Measurements from ENCODE around the gene NEDD8. TPM values are rescaled to one million over a fixed set of nuclear protein-coding genes. Genes with fewer than 3 reads are reported as not detected.
A peak's percentile ranks its signal among the peaks of the same experiment; 100 is the strongest.

The NEDD8 gene
- total and polyA plus RNA-seq, 8 donors = 162 to 219 (median 200) TPM

GRCh38 chr14:24235804-24236688 is 3.9 kb upstream of the NEDD8 start:
- Histone ChIP-seq H3K27me3 (no peaks in the 10 kb centered on the region), H3K9me3 (no peaks in the 10 kb centered on the region), H3K4me1 (peaks cover 36 to 67% of the 10 kb centered on the region in 2 donors), H3K4me3 (no peak overlapping the region), H3K27ac (peak overlapping the region in 1 of 2 donors; percentile 39), H3K36me3 (peaks cover 0 to 59% of the 10 kb centered on the region in 2 donors)
- ATAC-seq (no peak), DNase-seq (no peak)
- intact Hi-C loops (cut with DNase I) = no loop called here
- no peak for TF ChIP-seq CTCF (IDR thresholded peaks at IDR 0.05)

- ATAC-seq = no peak
- intact Hi-C loops (cut with DNase I) = no loop called here
- TF ChIP-seq CTCF (IDR thresholded peaks at IDR 0.05) = no peak
- peak overlapping the region in 1 of 2 donors; percentile 84 for H3K4me3 ChIP-seq
- peaks cover 23 to 62% of the 10 kb centered on the region in 2 donors for H3K4me1 ChIP-seq
- peak overlapping the region in 1 of 2 donors; percentile 99 for H3K27ac ChIP-seq
- H3K9me3 ChIP-seq = no peaks in the 10 kb centered on the region
- DNase-seq = no peak
- no peaks in the 10 kb centered on the region for H3K27me3 ChIP-seq
- H3K36me3 ChIP-seq = peaks cover 0 to 42% of the 10 kb centered on the region in 2 donors
Observed at GRCh38 chr14:24234095-24235005, 2.2 kb upstream of the NEDD8 start.

- peak overlapping the region; percentile 80 to 84 for H3K4me3 ChIP-seq
- ATAC-seq (no peak), DNase-seq (no peak)
- H3K27ac ChIP-seq = peak overlapping the region; percentile 93 to 99
- H3K9me3 ChIP-seq = no peaks in the 10 kb centered on the region
- H3K27me3 ChIP-seq = no peaks in the 10 kb centered on the region
- peaks cover 0 to 34% of the 10 kb centered on the region in 2 donors for H3K36me3 ChIP-seq
- H3K4me1 ChIP-seq = peaks cover 21 to 53% of the 10 kb centered on the region in 2 donors
- intact Hi-C loops (cut with DNase I) = no loop called here
- TF ChIP-seq CTCF (IDR thresholded peaks at IDR 0.05) = no peak
Observed at GRCh38 chr14:24233538-24233866, 1.3 kb upstream of the NEDD8 start.

GRCh38 chr14:24232645-24233537 is 724 bp upstream of the NEDD8 start, which contains the start of gene GMPR2:
GMPR2 (plus strand) TSS chr14:24232929; CDS start chr14:24233254, 325 bp downstream.
- H3K9me3 ChIP-seq = no peaks in the 10 kb centered on the region
- peaks cover 21 to 47% of the 10 kb centered on the region in 2 donors for H3K4me1 ChIP-seq
- peaks cover 0 to 34% of the 10 kb centered on the region in 2 donors for H3K36me3 ChIP-seq
- H3K27ac ChIP-seq = peak within 1 kb of the TSS; percentile 93 to 99
- DNase-seq (no peak), ATAC-seq (peak; percentile 68)
- no peak for TF ChIP-seq CTCF (IDR thresholded peaks at IDR 0.05)
- intact Hi-C loops (cut with DNase I) = no loop called here
- H3K4me3 ChIP-seq = peak within 1 kb of the TSS; percentile 80 to 84
- H3K27me3 ChIP-seq = no peaks in the 10 kb centered on the region
